ENCODE results near the gene CBFA2T2. TPM values are rescaled to one million over a fixed set of nuclear protein-coding genes. Genes with fewer than 3 reads are reported as not detected.

The CBFA2T2 gene
- total RNA-seq, 1 experiment from 2014 or later: 16.3 TPM

DNA sequence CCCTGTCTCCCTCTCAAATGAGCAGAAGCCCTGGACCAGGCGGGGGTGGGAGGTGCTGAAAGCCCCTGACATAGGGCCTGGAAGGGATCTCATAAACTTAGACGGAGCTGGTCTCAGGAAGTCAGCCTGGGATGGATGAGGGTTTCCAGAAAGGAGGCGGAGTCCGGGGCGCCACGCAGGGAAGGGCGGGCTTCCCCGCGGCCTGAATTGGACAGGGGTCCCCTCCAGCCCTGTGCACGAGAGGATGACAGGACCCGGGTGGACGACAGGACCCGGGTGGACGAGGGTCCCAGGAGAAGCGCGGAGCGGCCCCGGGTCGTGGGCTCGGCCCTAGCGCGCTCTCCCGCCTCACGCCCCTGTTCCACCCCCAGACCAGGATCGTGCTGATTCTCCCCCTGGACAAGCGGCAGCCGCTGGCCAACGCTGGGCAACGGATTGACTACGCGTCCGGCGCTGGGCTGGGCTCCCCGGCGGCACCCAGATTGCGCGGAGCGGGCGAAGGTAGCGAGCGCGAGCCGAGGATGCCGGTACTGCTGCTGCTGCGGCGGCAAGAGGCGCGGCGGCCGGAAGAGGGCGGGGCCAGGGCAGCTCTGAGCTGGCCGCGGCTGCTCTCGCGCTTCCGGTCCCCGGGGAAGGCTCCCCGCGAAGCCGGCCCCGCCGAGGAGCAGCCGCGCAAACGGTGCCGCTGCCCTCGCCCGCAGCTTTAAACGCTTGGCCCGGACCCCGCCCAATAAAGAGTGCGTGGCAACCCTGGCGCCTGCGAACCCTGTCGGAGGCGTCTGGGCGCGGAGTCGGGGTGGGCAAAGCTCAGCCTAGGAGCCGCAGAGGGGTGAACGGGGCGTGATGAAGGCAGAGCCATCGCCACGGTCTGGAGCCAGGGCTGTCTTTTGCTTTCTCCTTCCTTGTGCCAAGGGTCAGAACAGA is 173.5 kb downstream of the CBFA2T2 start:
- no peaks in the 10 kb centered on the region for H3K9me3 ChIP-seq (ENCODE audit: control insufficient read depth, insufficient read depth, low read depth, low read length)
- CTCF ChIA-PET: interaction anchor here (0.5 kb wide), 1 partner anchor 148 kb away, joined by 4 read pairs; no protein-coding TSS in a partner anchor
- intact Hi-C loops (cut with micrococcal nuclease; ENCODE audit: unreplicated experiment) (no loop called here), in situ Hi-C loops (cut with HindIII; ENCODE audit: low pct_unique_long_range_greater_than_20kb, low sequenced_read_pairs) (no loop called here)
- H3K27me3 ChIP-seq (ENCODE audit: control insufficient read depth, insufficient read depth, low read length): no peaks in the 10 kb centered on the region
- no peaks in the 10 kb centered on the region for H3K36me3 ChIP-seq (ENCODE audit: control insufficient read depth, insufficient read depth, low read length)
- BruUV-seq (replicated peaks): no TSS peak
- peak overlapping the region; percentile 92 for H3K27ac ChIP-seq (ENCODE audit: low read length)
- POLR2A ChIA-PET: no interaction called here
- peak overlapping the region; percentile 67 to 78 for H3K4me3 ChIP-seq (ENCODE audit: low read depth in 2 of 2, low read length in 2 of 2)
- no peak for DNase-seq (ENCODE audit: low read depth, low spot score)
- H3K4me1 ChIP-seq (ENCODE audit: control insufficient read depth, insufficient read depth, low read length): peaks cover 14% of the 10 kb centered on the region
- TF ChIP-seq SIN3A (IDR thresholded peaks at IDR 0.05; ENCODE audit: borderline replicate concordance, insufficient read depth, low read depth, low read length): peak; percentile 84; the same call in 1 of the 2 replicates
- TF ChIP-seq REST (IDR thresholded peaks at IDR 0.05; ENCODE audit: insufficient read depth in 1 of 2, low read depth in 2 of 2, low read length in 1 of 2): no peak
- peak; percentile 81 for TF ChIP-seq POLR2AphosphoS5 (IDR thresholded peaks at IDR 0.05; ENCODE audit: low read depth, low read length)
- TF ChIP-seq TCF7L2 (IDR thresholded peaks at IDR 0.05; ENCODE audit: low read depth, low read length): peak; percentile 83
- ATAC-seq: peak; percentile 90

DNA sequence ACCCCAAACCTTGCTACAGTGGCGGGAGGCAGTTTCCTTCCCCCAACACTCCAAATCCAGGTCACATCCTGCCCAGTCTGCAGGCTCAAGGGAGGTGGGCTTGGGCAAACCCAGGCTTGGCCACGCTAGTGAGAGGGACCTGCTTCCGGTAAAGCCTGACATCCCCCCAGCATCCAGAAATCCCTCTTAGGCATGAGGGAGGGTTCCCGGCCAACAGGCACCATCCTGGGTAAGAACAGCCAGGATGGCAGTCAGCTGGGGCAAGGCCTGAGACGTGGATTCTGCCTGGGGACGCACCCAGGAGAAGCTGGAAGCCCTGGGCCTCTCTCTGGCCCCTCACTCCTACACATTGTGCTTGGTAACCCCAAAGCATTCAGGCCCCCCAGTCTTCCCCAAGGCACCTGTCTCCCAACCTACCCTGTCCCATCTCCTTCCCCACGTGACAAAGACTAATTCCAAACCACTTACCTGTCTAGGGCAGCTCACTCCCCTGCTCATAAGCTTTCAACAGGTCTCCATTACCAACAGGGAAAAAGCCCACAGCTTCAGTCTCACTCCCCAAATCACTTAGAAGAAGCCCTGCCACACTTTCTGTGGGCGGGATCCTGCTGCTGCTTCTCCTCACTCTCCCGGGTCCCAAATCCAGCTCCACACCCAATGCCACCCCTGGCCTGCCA is 174.3 kb downstream of the CBFA2T2 start:
- POLR2A ChIA-PET: interaction anchor here (0.5 kb wide), 1 partner anchor 18 kb away, joined by 3 read pairs; no protein-coding TSS in a partner anchor
- intact Hi-C loops (cut with micrococcal nuclease; ENCODE audit: unreplicated experiment) (no loop called here), in situ Hi-C loops (cut with HindIII; ENCODE audit: low pct_unique_long_range_greater_than_20kb, low sequenced_read_pairs) (no loop called here)
- no peaks in the 10 kb centered on the region for H3K36me3 ChIP-seq (ENCODE audit: control insufficient read depth, insufficient read depth, low read length)
- H3K4me1 ChIP-seq (ENCODE audit: control insufficient read depth, insufficient read depth, low read length): peaks cover 14% of the 10 kb centered on the region
- H3K4me3 ChIP-seq (ENCODE audit: low read depth in 2 of 2, low read length in 2 of 2): peak overlapping the region; percentile 67 to 78
- no peaks in the 10 kb centered on the region for H3K9me3 ChIP-seq (ENCODE audit: control insufficient read depth, insufficient read depth, low read depth, low read length)
- TF ChIP-seq, protein P1, sequence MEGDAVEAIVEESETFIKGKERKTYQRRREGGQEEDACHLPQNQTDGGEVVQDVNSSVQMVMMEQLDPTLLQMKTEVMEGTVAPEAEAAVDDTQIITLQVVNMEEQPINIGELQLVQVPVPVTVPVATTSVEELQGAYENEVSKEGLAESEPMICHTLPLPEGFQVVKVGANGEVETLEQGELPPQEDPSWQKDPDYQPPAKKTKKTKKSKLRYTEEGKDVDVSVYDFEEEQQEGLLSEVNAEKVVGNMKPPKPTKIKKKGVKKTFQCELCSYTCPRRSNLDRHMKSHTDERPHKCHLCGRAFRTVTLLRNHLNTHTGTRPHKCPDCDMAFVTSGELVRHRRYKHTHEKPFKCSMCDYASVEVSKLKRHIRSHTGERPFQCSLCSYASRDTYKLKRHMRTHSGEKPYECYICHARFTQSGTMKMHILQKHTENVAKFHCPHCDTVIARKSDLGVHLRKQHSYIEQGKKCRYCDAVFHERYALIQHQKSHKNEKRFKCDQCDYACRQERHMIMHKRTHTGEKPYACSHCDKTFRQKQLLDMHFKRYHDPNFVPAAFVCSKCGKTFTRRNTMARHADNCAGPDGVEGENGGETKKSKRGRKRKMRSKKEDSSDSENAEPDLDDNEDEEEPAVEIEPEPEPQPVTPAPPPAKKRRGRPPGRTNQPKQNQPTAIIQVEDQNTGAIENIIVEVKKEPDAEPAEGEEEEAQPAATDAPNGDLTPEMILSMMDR (IDR thresholded peaks at IDR 0.05): no peak
- TF ChIP-seq SIN3A (IDR thresholded peaks at IDR 0.05; ENCODE audit: borderline replicate concordance, insufficient read depth, low read depth, low read length) (no peak), TCF7L2 (IDR thresholded peaks at IDR 0.05; ENCODE audit: low read depth, low read length) (no peak), POLR2AphosphoS5 (IDR thresholded peaks at IDR 0.05; ENCODE audit: low read depth, low read length) (no peak), REST (IDR thresholded peaks at IDR 0.05; ENCODE audit: insufficient read depth in 1 of 2, low read depth in 2 of 2, low read length in 1 of 2) (no peak)
- H3K27me3 ChIP-seq (ENCODE audit: control insufficient read depth, insufficient read depth, low read length): no peaks in the 10 kb centered on the region
- H3K27ac ChIP-seq (ENCODE audit: low read length): peak overlapping the region; percentile 92
- peak; percentile 29 for ATAC-seq
- DNase-seq (ENCODE audit: low read depth, low spot score): no peak
- BruUV-seq (replicated peaks): no TSS peak
- CTCF ChIA-PET: no interaction called here

All from Panc1 (cell line).